ENCODE data around the gene GNL1. TPM values are rescaled to one million over a fixed set of nuclear protein-coding genes. Genes with fewer than 3 reads are reported as not detected.
A peak's percentile ranks its signal among the peaks of the same experiment; 100 is the strongest.

GNL1 gene
- total and polyA plus RNA-seq, 9 of the 15 experiments (the other 6 are each of a cell fraction or from before 2014, with no cell fraction given): 0.73 to 112 (median 58.0) TPM

- TF ChIP-seq GTF2E2 (tag; IDR thresholded peaks at IDR 0.05) (peak; percentile 70; the same call in 1 of the 2 replicates), ZBTB1 (CRISPR knock-in tag; IDR thresholded peaks at IDR 0.05; ENCODE audit: borderline replicate concordance, low read depth) (peak; percentile 54; the same call in 1 of the 2 replicates), CHCHD3 (CRISPR knock-in tag; IDR thresholded peaks at IDR 0.05) (no peak), ZNF561 (CRISPR knock-in tag; conservative IDR thresholded peaks at IDR 0.05) (no peak), MAFF (IDR thresholded peaks at IDR 0.05; ENCODE audit: low read length) (no peak), TEAD4 (IDR thresholded peaks at IDR 0.05; ENCODE audit: low read length) (0 out of 2 replicates have a peak, but pooled peaks have one; percentile 7), TEAD4 (CRISPR knock-in tag; IDR thresholded peaks at IDR 0.05; ENCODE audit: borderline replicate concordance) (no peak), ZNF274 (IDR thresholded peaks at IDR 0.05; ENCODE audit: borderline replicate concordance, low read depth, low read length) (no peak), SMARCB1 (IDR thresholded peaks at IDR 0.05; ENCODE audit: insufficient read length, low read depth) (no peak), ZNF134 (CRISPR knock-in tag; conservative IDR thresholded peaks at IDR 0.05) (peak; percentile 32; the same call in 1 of the 2 replicates), TAF9B (IDR thresholded peaks at IDR 0.05; ENCODE audit: partially characterized antibody) (peak; percentile 94), ZC3H4 (CRISPR knock-in tag; IDR thresholded peaks at IDR 0.05; ENCODE audit: borderline replicate concordance) (no peak), ZNF398 (CRISPR knock-in tag; IDR thresholded peaks at IDR 0.05) (no peak), RNF2 (IDR thresholded peaks at IDR 0.05) (peak; percentile 36), CHAMP1 (IDR thresholded peaks at IDR 0.05) (no peak)
- TF ChIP-seq, protein P1, sequence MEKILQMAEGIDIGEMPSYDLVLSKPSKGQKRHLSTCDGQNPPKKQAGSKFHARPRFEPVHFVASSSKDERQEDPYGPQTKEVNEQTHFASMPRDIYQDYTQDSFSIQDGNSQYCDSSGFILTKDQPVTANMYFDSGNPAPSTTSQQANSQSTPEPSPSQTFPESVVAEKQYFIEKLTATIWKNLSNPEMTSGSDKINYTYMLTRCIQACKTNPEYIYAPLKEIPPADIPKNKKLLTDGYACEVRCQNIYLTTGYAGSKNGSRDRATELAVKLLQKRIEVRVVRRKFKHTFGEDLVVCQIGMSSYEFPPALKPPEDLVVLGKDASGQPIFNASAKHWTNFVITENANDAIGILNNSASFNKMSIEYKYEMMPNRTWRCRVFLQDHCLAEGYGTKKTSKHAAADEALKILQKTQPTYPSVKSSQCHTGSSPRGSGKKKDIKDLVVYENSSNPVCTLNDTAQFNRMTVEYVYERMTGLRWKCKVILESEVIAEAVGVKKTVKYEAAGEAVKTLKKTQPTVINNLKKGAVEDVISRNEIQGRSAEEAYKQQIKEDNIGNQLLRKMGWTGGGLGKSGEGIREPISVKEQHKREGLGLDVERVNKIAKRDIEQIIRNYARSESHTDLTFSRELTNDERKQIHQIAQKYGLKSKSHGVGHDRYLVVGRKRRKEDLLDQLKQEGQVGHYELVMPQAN (IDR thresholded peaks at IDR 0.05; ENCODE audit: borderline replicate concordance): peak; percentile 99
- TF ChIP-seq, protein P2, sequence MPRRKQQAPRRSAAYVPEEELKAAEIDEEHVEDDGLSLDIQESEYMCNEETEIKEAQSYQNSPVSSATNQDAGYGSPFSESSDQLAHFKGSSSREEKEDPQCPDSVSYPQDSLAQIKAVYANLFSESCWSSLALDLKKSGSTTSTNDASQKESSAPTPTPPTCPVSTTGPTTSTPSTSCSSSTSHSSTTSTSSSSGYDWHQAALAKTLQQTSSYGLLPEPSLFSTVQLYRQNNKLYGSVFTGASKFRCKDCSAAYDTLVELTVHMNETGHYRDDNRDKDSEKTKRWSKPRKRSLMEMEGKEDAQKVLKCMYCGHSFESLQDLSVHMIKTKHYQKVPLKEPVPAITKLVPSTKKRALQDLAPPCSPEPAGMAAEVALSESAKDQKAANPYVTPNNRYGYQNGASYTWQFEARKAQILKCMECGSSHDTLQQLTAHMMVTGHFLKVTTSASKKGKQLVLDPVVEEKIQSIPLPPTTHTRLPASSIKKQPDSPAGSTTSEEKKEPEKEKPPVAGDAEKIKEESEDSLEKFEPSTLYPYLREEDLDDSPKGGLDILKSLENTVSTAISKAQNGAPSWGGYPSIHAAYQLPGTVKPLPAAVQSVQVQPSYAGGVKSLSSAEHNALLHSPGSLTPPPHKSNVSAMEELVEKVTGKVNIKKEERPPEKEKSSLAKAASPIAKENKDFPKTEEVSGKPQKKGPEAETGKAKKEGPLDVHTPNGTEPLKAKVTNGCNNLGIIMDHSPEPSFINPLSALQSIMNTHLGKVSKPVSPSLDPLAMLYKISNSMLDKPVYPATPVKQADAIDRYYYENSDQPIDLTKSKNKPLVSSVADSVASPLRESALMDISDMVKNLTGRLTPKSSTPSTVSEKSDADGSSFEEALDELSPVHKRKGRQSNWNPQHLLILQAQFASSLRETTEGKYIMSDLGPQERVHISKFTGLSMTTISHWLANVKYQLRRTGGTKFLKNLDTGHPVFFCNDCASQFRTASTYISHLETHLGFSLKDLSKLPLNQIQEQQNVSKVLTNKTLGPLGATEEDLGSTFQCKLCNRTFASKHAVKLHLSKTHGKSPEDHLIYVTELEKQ (CRISPR knock-in tag; IDR thresholded peaks at IDR 0.05): no peak
These were observed 14.9 kb upstream of the GNL1 start, which contains the start of gene ABCF1 (continued) for GRCh38 chr6:30571075-30571761.

Data from K562 (cell line).